DMS153 (cell line): ENCODE data around the gene FIZ1.

Experiments
- DNase-seq: peaks from one replicate; lab custom pipeline; 2025; lab: John Stamatoyannopoulos, UW

FIZ1 gene

GRCh38 chr19:55635334-55635717 lies 36.0 kb upstream of the FIZ1 start:
- DNase-seq, result no peak

GRCh38 chr19:55633861-55634260 lies 34.5 kb upstream of the FIZ1 start:
- no peak for DNase-seq

GRCh38 chr19:55632463-55632834 lies 33.1 kb upstream of the FIZ1 start:
- peak; percentile 88 for DNase-seq

- DNase-seq, result no peak
These were observed 27.0 kb upstream of the FIZ1 start for GRCh38 chr19:55626350-55626749.

GRCh38 chr19:55625004-55625326 lies 25.6 kb upstream of the FIZ1 start:
- DNase-seq, result no peak

- DNase-seq, result peak; percentile 85
These were observed 25.0 kb upstream of the FIZ1 start, which contains the start of gene ZNF784 for GRCh38 chr19:55624109-55625003. Gene ZNF784 (minus strand): TSS chr19:55624566. CDS start chr19:55624561, 5 bp downstream.

GRCh38 chr19:55623561-55623960 lies 24.2 kb upstream of the FIZ1 start:
- DNase-seq, result no peak

- no peak for DNase-seq
These were observed 23.8 kb upstream of the FIZ1 start for GRCh38 chr19:55623130-55623529.

- DNase-seq, result no peak
These were observed 23.1 kb upstream of the FIZ1 start for GRCh38 chr19:55622242-55622969.

GRCh38 chr19:55621673-55622231 lies 22.4 kb upstream of the FIZ1 start:
- no peak for DNase-seq

GRCh38 chr19:55621205-55621672 lies 21.9 kb upstream of the FIZ1 start:
- no peak for DNase-seq

- DNase-seq, result no peak
These were observed 21.3 kb upstream of the FIZ1 start for GRCh38 chr19:55620410-55621204.

GRCh38 chr19:55619286-55619685 lies 20.0 kb upstream of the FIZ1 start:
- DNase-seq, result no peak

GRCh38 chr19:55618426-55618825 lies 19.1 kb upstream of the FIZ1 start:
- no peak for DNase-seq

- DNase-seq, result no peak
These were observed 18.1 kb upstream of the FIZ1 start for GRCh38 chr19:55617426-55617825.

GRCh38 chr19:55616395-55616875 lies 17.1 kb upstream of the FIZ1 start:
- no peak for DNase-seq

GRCh38 chr19:55615543-55616394 lies 16.5 kb upstream of the FIZ1 start:
- DNase-seq, result no peak

GRCh38 chr19:55614711-55615542 lies 15.6 kb upstream of the FIZ1 start:
- DNase-seq, result no peak

- no peak for DNase-seq
These were observed 14.8 kb upstream of the FIZ1 start for GRCh38 chr19:55613930-55614710.
